Choroid plexus epithelial cell (primary cell): ENCODE measurements around the gene BAHD1.

Experiments used
- DNase-seq: peaks from one replicate; pipeline ENCODE4 v3.0.0-alpha.2; 2010; ENCODE audit warnings: low read depth
- H3K4me3 ChIP-seq: 2 replicates; pipeline ENCODE4 v1.5.1; 2011; ENCODE audit warnings: low read depth, mild to moderate bottlenecking, control low read depth, low read length, moderate library complexity
- TF ChIP-seq, protein P1 (sequence below): conservative IDR thresholded peaks from 2 replicates; pipeline ENCODE4 v1.5.1; 2011; ENCODE audit warnings: low read depth, mild to moderate bottlenecking, control low read depth, inconsistent platforms, low read length, moderate library complexity

Gene BAHD1

DNA sequence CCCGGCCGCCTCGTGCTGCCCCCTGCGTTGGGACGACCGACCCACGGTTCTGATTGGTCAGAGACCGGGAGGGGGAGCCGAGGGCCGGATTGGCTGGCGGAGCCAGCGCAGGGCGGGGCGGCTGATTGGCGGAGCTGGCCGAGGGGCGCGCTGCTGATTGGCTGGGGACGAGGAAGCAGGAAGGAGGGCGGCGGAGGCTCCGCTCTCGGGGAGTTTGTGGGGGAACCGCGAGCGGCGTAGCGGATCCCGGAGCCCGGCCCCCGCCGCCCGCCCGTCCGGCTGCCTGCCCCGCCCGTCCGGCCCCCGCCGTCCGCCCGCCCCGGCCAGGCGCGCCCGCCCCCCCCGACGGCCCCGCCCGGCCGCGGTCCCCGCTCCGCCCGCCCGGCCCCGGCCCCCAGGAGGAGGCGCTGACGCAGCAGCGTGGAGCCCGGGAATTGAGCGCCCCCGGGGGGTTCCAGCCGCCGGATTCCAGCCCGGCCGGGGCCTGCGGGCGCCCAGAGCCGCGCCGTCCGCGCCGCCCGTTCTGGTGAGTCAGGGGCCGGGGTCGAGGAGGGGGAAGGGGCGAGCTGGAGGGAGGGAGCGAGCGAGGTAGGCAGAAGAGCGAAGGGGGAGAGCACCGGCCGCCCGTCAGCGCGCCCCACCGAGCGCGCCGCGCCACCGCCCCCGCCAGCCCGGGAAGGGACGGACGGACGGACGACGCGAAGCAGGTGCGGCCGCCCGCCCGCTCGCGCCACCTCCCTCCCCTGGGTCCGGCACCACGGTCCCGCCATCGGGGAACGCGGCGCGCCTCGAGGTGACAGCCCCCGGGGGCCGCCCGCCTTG lies at the start of gene BAHD1:
Gene BAHD1, plus strand, starts transcription at position 211 of the 822 bp plus-strand sequence. CDS start 17,512 bp downstream, outside the sequence.
- TF ChIP-seq, protein P1, sequence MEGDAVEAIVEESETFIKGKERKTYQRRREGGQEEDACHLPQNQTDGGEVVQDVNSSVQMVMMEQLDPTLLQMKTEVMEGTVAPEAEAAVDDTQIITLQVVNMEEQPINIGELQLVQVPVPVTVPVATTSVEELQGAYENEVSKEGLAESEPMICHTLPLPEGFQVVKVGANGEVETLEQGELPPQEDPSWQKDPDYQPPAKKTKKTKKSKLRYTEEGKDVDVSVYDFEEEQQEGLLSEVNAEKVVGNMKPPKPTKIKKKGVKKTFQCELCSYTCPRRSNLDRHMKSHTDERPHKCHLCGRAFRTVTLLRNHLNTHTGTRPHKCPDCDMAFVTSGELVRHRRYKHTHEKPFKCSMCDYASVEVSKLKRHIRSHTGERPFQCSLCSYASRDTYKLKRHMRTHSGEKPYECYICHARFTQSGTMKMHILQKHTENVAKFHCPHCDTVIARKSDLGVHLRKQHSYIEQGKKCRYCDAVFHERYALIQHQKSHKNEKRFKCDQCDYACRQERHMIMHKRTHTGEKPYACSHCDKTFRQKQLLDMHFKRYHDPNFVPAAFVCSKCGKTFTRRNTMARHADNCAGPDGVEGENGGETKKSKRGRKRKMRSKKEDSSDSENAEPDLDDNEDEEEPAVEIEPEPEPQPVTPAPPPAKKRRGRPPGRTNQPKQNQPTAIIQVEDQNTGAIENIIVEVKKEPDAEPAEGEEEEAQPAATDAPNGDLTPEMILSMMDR, result no peak
- peak within 1 kb of the TSS; percentile 71 for H3K4me3 ChIP-seq
- peak; percentile 96 for DNase-seq

DNA sequence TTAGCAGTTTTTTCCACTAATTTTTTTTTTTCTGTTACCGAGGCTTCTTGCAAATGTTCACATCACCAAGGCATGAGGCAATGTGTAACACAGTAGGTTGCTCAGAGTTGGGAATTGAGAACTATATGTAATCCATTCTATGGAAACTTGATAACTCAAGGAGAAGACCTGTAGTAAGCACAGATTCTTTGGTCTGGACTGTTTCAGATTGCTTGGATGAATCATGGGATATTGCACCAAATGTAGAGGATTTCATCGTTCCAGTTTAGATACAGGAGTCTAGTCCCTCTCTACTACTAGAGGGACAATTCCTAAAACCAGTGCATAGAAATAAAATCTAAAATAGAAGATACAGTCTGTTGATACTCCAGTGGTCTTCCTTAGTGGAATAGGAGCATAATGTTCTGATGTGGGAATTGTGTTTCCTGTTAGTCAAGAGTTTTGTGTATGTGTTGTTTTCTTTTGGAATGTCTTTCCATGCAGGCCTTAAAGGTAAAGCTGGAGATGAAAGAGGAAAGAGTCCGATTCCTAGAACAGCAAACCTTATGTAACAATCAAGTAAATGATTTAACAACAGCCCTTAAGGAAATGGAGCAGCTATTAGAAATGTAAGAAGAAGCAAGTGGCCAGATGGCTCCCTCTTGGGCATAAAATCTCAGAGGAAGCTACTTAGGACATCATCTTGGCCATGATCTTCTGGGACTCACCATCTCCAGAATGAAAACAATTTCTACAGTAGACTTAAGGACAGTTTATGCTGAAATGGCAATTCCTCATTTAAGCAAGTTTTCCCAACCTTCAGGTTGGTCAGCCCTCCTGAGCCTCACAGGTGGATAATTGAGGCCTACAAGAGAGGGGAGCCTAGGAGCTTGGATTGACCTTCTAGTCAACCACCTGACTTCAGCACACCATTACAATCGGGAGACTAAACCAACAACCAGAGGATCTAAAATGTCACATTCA lies 47.5 kb upstream of the BAHD1 start:
- TF ChIP-seq, protein P1, result no peak
- H3K4me3 ChIP-seq, result no peak overlapping the region
- peak; percentile 24 for DNase-seq

DNA sequence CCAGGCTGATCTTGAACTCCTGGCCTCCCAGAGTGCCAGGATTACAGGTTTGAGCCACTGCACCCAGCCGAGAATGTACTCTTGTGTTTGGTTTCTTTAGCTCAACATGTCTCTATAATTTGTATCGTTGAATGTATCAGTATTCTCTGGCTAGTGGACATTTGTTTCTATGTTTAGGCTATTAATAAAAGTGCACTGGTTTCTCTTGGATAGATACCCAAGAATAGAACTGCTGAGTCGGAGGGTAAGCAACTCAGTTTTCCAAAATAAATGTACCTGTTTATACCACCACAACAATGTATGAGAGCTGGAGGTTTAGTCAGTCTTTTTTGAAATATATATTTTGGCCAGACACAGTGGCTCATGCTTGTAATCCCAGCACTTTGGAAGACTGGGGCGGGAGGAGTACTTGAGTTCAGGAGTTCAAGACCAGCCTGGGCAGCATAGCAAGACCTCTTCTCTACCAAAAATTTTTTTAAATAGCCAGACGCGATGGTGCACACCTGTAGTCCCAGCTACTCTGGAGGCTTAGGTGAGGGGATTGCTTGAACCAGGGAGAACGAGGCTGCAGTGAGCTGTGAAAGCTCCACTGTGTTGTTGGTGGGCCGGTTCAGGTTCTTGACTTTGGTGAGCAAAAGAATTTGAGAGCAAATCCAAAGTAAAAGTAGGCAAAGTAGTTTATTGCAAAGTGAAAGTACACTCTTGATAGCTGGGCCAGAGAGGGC lies 42.9 kb upstream of the BAHD1 start:
- TF ChIP-seq, protein P1, result no peak
- H3K4me3 ChIP-seq, result no peak overlapping the region
- no peak for DNase-seq

DNA sequence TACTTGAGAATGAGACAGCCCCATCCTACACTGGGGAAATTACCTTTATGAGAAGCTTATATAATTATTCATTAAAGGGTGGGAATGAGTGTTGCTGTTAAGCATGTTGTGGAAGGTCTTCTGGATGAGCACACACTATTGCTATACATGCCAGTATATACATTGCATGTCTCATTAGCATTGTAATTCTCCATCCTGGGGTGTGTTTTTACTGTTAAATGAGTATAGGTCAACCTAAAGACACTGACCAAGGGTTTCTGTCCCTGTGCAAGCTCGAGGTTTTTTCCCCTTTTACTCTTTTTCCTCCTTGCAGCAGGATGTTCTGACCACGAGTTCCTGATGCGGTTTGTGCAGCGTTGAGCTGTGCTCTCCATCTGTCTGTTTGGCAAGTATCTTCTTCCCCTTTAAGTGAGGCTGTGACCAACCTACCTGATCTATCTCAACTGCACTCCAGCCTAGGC lies 42.3 kb upstream of the BAHD1 start:
- H3K4me3 ChIP-seq, result no peak overlapping the region
- TF ChIP-seq, protein P1, result no peak
- DNase-seq, result no peak

DNA sequence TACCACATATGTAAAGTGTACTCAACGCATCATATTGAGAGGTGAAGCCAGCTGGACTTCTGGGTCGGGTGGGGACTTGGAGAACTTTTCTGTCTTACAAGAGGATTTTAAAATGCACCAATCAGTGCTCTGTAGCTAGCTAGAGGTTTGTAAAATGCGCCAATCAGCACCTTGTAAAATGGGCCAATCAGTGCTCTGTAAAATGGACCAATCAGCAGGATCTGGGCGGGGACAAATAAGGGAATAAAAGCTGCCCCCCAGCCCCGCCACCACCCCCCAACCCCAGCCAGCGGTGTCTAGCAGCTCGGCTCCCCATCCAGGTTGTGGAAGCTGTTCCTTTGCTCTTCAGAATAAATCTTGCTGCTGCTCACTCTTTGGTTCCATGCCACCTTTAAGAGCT lies 41.4 kb upstream of the BAHD1 start:
- TF ChIP-seq, protein P1, result no peak
- DNase-seq, result no peak
- no peak overlapping the region for H3K4me3 ChIP-seq

DNA sequence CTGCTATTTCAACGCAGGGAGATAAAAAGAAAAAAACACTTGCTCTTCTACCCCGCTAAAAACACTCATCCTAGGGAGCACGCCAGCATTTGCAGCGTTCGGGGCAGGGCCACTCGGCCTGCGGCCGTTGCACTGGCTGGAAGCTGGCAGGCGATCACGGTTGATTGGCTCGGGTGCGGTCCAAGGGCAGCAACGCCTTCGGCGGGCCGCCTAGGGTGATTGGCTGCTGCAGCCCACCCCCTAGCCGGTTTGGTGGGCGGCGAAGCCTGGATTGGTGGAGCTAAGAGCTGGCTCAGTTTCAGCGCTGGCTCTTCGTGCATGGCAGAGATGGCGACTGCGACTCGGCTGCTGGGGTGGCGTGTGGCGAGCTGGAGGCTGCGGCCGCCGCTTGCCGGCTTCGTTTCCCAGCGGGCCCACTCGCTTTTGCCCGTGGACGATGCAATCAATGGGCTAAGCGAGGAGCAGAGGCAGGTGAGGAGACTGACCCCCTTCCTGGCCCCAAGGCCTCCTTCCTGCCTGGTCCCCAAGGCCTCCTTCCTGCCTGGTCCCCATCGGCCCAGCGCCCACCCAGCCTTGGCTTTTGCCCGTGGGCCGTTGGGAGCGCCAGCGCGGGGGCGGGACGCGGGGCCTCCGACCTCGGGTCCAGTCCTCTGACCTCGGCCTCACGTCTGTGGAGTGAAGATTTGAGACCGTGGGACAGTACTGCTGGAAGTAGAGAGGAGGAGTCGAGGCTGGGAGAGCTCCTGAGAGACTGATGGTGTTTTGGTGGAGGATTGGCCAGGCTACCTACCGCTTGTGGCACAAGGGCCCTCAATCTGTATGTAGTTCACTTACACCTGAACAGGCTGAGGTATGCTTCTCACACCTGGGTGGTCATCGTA lies 35.0 kb upstream of the BAHD1 start, which contains the start of gene IVD:
Gene IVD, plus strand, starts transcription at position 295 of the 881 bp plus-strand sequence. Its CDS starts 33 bp downstream, at position 328.
- TF ChIP-seq, protein P1, result no peak
- peak within 1 kb of the TSS; percentile 95 for H3K4me3 ChIP-seq
- DNase-seq, result peak; percentile 97
